ENCODE data around the gene ITGB5.
A peak's percentile ranks its signal among the peaks of the same experiment; 100 is the strongest.
"Not testable (repeated sequence)": the region's sequence is repeated elsewhere in the genome, so short reads cannot be mapped to it uniquely, and the experiment has no call there.

ITGB5 gene

GRCh38 chr3:124761935-124762660, 125.1 kb downstream of the ITGB5 start:
- no peak for ATAC-seq
- Mint-ChIP-seq H3K27ac (no peak overlapping the region), H3K4me1 (peaks cover 18% of the 10 kb centered on the region), H3K4me3 (no peak overlapping the region), H3K9me3 (no peaks in the 10 kb centered on the region), H3K27me3 (peaks cover 14% of the 10 kb centered on the region)
- no peak for DNase-seq

GRCh38 chr3:124761250-124761796, 125.8 kb downstream of the ITGB5 start:
- peak overlapping the region; percentile 70 for H3K4me3 Mint-ChIP-seq
- no peak overlapping the region for H3K27ac Mint-ChIP-seq
- peaks cover 15% of the 10 kb centered on the region for H3K27me3 Mint-ChIP-seq
- H3K9me3 Mint-ChIP-seq, result no peaks in the 10 kb centered on the region
- peak; percentile 66 to 67 for DNase-seq
- ATAC-seq, result peak; percentile 61
- H3K4me1 Mint-ChIP-seq, result peaks cover 18% of the 10 kb centered on the region

- ATAC-seq (no peak), DNase-seq (no peak)
- Mint-ChIP-seq H3K9me3 (no peaks in the 10 kb centered on the region), H3K4me3 (no peak overlapping the region), H3K27ac (no peak overlapping the region), H3K27me3 (peaks cover 15% of the 10 kb centered on the region), H3K4me1 (peaks cover 18% of the 10 kb centered on the region)
Observed at GRCh38 chr3:124760601-124761000, 126.6 kb downstream of the ITGB5 start.

- no peak for DNase-seq
- no peak for ATAC-seq
- peaks cover 18% of the 10 kb centered on the region for H3K4me1 Mint-ChIP-seq
- H3K4me3 Mint-ChIP-seq, result no peak overlapping the region
- H3K27ac Mint-ChIP-seq, result peak overlapping the region in 1 of 2 donors; percentile 22
- H3K9me3 Mint-ChIP-seq, result no peaks in the 10 kb centered on the region
- peaks cover 15% of the 10 kb centered on the region for H3K27me3 Mint-ChIP-seq
Observed at GRCh38 chr3:124759666-124760401, 127.3 kb downstream of the ITGB5 start.

GRCh38 chr3:124758851-124759635, 128.1 kb downstream of the ITGB5 start:
- Mint-ChIP-seq H3K4me1 (peaks cover 18% of the 10 kb centered on the region), H3K27me3 (peaks cover 15% of the 10 kb centered on the region), H3K4me3 (no peak overlapping the region), H3K9me3 (no peaks in the 10 kb centered on the region), H3K27ac (no peak overlapping the region)
- no peak for DNase-seq
- ATAC-seq, result peak; percentile 75

GRCh38 chr3:124757926-124758325, 129.2 kb downstream of the ITGB5 start:
- ATAC-seq, H3K4me3 Mint-ChIP-seq, DNase-seq, H3K9me3 Mint-ChIP-seq, H3K27ac Mint-ChIP-seq: not testable (repeated sequence)
- H3K27me3 Mint-ChIP-seq, result peaks cover 15% of the 10 kb centered on the region
- H3K4me1 Mint-ChIP-seq, result peaks cover 18% of the 10 kb centered on the region

GRCh38 chr3:124752051-124752450, 135.1 kb downstream of the ITGB5 start:
- H3K4me3 Mint-ChIP-seq, result no peak overlapping the region
- no peak for ATAC-seq
- H3K4me1 Mint-ChIP-seq, result no peaks in the 10 kb centered on the region
- peaks cover under 1% of the 10 kb centered on the region for H3K27me3 Mint-ChIP-seq
- no peak for DNase-seq
- no peak overlapping the region for H3K27ac Mint-ChIP-seq
- no peaks in the 10 kb centered on the region for H3K9me3 Mint-ChIP-seq

- no peak for ATAC-seq
- H3K27me3 Mint-ChIP-seq, result no peaks in the 10 kb centered on the region
Observed at GRCh38 chr3:124751501-124751900, 135.7 kb downstream of the ITGB5 start.

GRCh38 chr3:124749877-124750276, 137.3 kb downstream of the ITGB5 start:
- not testable (repeated sequence) for H3K27me3 Mint-ChIP-seq, H3K9me3 Mint-ChIP-seq, H3K4me3 Mint-ChIP-seq, H3K4me1 Mint-ChIP-seq, ATAC-seq, H3K27ac Mint-ChIP-seq, DNase-seq

More at GRCh38 chr3:124751501-124751900, 135.7 kb downstream of the ITGB5 start:
- Mint-ChIP-seq H3K9me3 (no peaks in the 10 kb centered on the region), H3K4me3 (no peak overlapping the region), H3K27ac (no peak overlapping the region), H3K4me1 (no peaks in the 10 kb centered on the region)
- no peak for DNase-seq

- no peaks in the 10 kb centered on the region for H3K27me3 Mint-ChIP-seq
- DNase-seq, result no peak
- no peak for ATAC-seq
- no peak overlapping the region for H3K4me3 Mint-ChIP-seq
- H3K27ac Mint-ChIP-seq, result peak overlapping the region; percentile 39 to 46
- H3K9me3 Mint-ChIP-seq, result no peaks in the 10 kb centered on the region
- H3K4me1 Mint-ChIP-seq, result no peaks in the 10 kb centered on the region
Observed at GRCh38 chr3:124748560-124749198, 138.5 kb downstream of the ITGB5 start.

GRCh38 chr3:124747111-124747981, 139.8 kb downstream of the ITGB5 start:
- no peaks in the 10 kb centered on the region for H3K4me1 Mint-ChIP-seq
- DNase-seq (no peak), ATAC-seq (peak; percentile 15)
- H3K27ac Mint-ChIP-seq, result peak overlapping the region in 1 of 2 donors; percentile 59
- H3K27me3 Mint-ChIP-seq, result no peaks in the 10 kb centered on the region
- H3K4me3 Mint-ChIP-seq, result no peak overlapping the region
- H3K9me3 Mint-ChIP-seq, result no peaks in the 10 kb centered on the region

GRCh38 chr3:124745756-124746155, 141.4 kb downstream of the ITGB5 start:
- Mint-ChIP-seq H3K9me3 (no peaks in the 10 kb centered on the region), H3K4me1 (no peaks in the 10 kb centered on the region), H3K27me3 (no peaks in the 10 kb centered on the region), H3K4me3 (no peak overlapping the region), H3K27ac (no peak overlapping the region)
- no peak for ATAC-seq
- no peak for DNase-seq

GRCh38 chr3:124741027-124741426, 146.1 kb downstream of the ITGB5 start:
- Mint-ChIP-seq H3K27ac (peak overlapping the region; percentile 23 to 49), H3K4me1 (peaks cover 13% of the 10 kb centered on the region), H3K4me3 (no peak overlapping the region), H3K27me3 (no peaks in the 10 kb centered on the region), H3K9me3 (no peaks in the 10 kb centered on the region)
- ATAC-seq (no peak), DNase-seq (no peak)

GRCh38 chr3:124731760-124732159, 155.4 kb downstream of the ITGB5 start:
- peak overlapping the region; percentile 98 to 99 for H3K4me3 Mint-ChIP-seq
- peak overlapping the region in 1 of 2 donors; percentile 74 for H3K27ac Mint-ChIP-seq
- peaks cover 44% of the 10 kb centered on the region for H3K4me1 Mint-ChIP-seq

More at GRCh38 chr3:124731760-124732159, 155.4 kb downstream of the ITGB5 start:
- Mint-ChIP-seq H3K27me3 (no peaks in the 10 kb centered on the region), H3K9me3 (no peaks in the 10 kb centered on the region)
- ATAC-seq (no peak), DNase-seq (no peak)

All from stimulated activated naive CD8-positive, alpha-beta T cell treated with anti-CD3 and anti-CD28 coated beads, Interleukin-15, amount 100 ng/mL, for 72 hours (primary cell).